Endothelial cell of umbilical vein (primary cell): Measurements from ENCODE around the gene CTU2. TPM values are rescaled to one million over a fixed set of nuclear protein-coding genes. Genes with fewer than 3 reads are reported as not detected.

Experiments
- BruUV-seq: library from RNA; stranded (reverse); fragments of 400-500 nt; replicated peaks from 2 replicates; lab custom pipeline; 2021; lab: Mats Ljungman, UMichigan
- CTCF ChIA-PET: fragments of 300-600, 350-600 bp; sonication (Branson Sonifier 250); formaldehyde crosslinking; loops from one replicate; lab custom pipeline; 2021; ENCODE audit warnings: antibody characterized with exemption, inconsistent platforms; lab: Charles Lee
- POLR2A ChIA-PET: fragments of 300-600, 350-600 bp; sonication (Branson Sonifier 250); formaldehyde crosslinking; loops from one replicate; lab custom pipeline; 2021; ENCODE audit warnings: antibody characterized with exemption, inconsistent platforms; lab: Charles Lee
- DNase-seq: peaks from one replicate; pipeline ENCODE4 v3.0.0-alpha.2; 2011; ENCODE audit warnings: low read depth, low spot score
- FAIRE-seq: peaks from 2 replicates; lab custom pipeline; 2011; peaks lifted over from hg19 to GRCh38; lab: Jason Lieb, UNC
- H2AFZ ChIP-seq: 2 replicates; pipeline ENCODE4 v1.6.0; 2012; ENCODE audit warnings: low read depth, low read length, control low read depth, inconsistent platforms
- H3K27ac ChIP-seq: 2 replicates; pipeline ENCODE4 v1.5.1; 2011; ENCODE audit warnings: low read depth, mild to moderate bottlenecking, control low read depth, low read length, moderate library complexity; ENCODE audit not compliant: insufficient read depth
- H3K27me3 ChIP-seq, 2 experiments: 2 replicates each; pipeline versions ENCODE4 v1.6.0 to v1.6.1; 2011; ENCODE audit warnings: low read length in 2 of 2, mixed read lengths in 1 of 2; ENCODE audit not compliant: control insufficient read depth in 2 of 2, insufficient read depth in 2 of 2
- H3K36me3 ChIP-seq, 2 experiments: 2 replicates in 1 of 2; 3 replicates in 1 of 2; pipeline ENCODE4 v1.5.1; 2011; ENCODE audit warnings: low read length in 2 of 2, mild to moderate bottlenecking in 1 of 2, moderate library complexity in 1 of 2; ENCODE audit not compliant: control insufficient read depth in 2 of 2, insufficient read depth in 2 of 2; ENCODE audit errors: extremely low read depth in 1 of 2
- H3K4me1 ChIP-seq: 3 replicates; pipeline ENCODE4 v1.5.1; 2011; ENCODE audit warnings: mild to moderate bottlenecking, low read length; ENCODE audit not compliant: control insufficient read depth, insufficient read depth; ENCODE audit errors: extremely low read depth
- H3K4me2 ChIP-seq: 2 replicates; pipeline ENCODE4 v1.6.1; 2011; ENCODE audit warnings: low read length, control low read depth, mixed read lengths; ENCODE audit not compliant: insufficient read depth
- H3K4me3 ChIP-seq, 3 experiments: fragments of 200-600 bp in 1 of 3; sonication (generic), shearing (Covaris generic) in 1 of 3; replicated peaks in 1 of 3; 2 replicates each; pipeline ENCODE4 v1.5.1; 2011 to 2016; ENCODE audit warnings: control low read depth in 3 of 3, low read length in 3 of 3, mild to moderate bottlenecking in 2 of 3, inconsistent platforms in 1 of 3, low read depth in 1 of 3, moderate library complexity in 1 of 3; ENCODE audit not compliant: insufficient read depth in 1 of 3
- H3K79me2 ChIP-seq: 2 replicates; pipeline ENCODE4 v1.6.0; 2012; ENCODE audit warnings: low read length, inconsistent platforms; ENCODE audit not compliant: control insufficient read depth, insufficient read depth
- H3K9ac ChIP-seq: replicated peaks from 2 replicates; pipeline ENCODE3; 2011; ENCODE audit warnings: low read length, control low read depth; ENCODE audit not compliant: insufficient read depth; ENCODE audit errors: extremely low read depth
- H3K9me1 ChIP-seq: replicated peaks from 3 replicates; pipeline ENCODE4 v1.6.0; 2011; ENCODE audit warnings: mild to moderate bottlenecking, low read length; ENCODE audit not compliant: control insufficient read depth, insufficient read depth; ENCODE audit errors: extremely low read depth
- H3K9me3 ChIP-seq: replicated peaks from 2 replicates; pipeline ENCODE4 v1.5.1; 2012; ENCODE audit warnings: low read length, inconsistent platforms; ENCODE audit not compliant: control insufficient read depth, insufficient read depth
- H4K20me1 ChIP-seq: replicated peaks from 2 replicates; pipeline ENCODE3; 2011; ENCODE audit warnings: mild to moderate bottlenecking, low read length; ENCODE audit not compliant: control insufficient read depth, insufficient read depth; ENCODE audit errors: extremely low read depth
- CTCF ChIP-seq, 2 donors: IDR thresholded peaks; 1 replicate in 1 of 2; 2 replicates in 1 of 2; pipeline ENCODE4 v1.5.1; 2011; ENCODE audit warnings: low read length in 2 of 2, mild to moderate bottlenecking in 2 of 2, moderate library complexity in 2 of 2, control low read depth in 1 of 2, inconsistent platforms in 1 of 2, low read depth in 1 of 2; ENCODE audit not compliant: insufficient read depth in 1 of 2; ENCODE audit errors: extremely low read depth in 1 of 2
- EZH2 ChIP-seq: IDR thresholded peaks from 2 replicates; pipeline ENCODE4 v1.6.1; 2012; ENCODE audit warnings: borderline replicate concordance, low read depth, mild to moderate bottlenecking, moderate library complexity, low read length, inconsistent platforms; ENCODE audit not compliant: severe bottlenecking
- FOS ChIP-seq: IDR thresholded peaks from 2 replicates; pipeline ENCODE4 v1.6.1; 2011; ENCODE audit warnings: mild to moderate bottlenecking, low read length, moderate library complexity, borderline replicate concordance; ENCODE audit not compliant: insufficient read depth
- GATA2 ChIP-seq: IDR thresholded peaks from 2 replicates; pipeline ENCODE4 v1.7.0; 2011; ENCODE audit warnings: low read depth, mild to moderate bottlenecking, moderate library complexity, mixed read lengths, low read length; ENCODE audit not compliant: insufficient read length, insufficient read depth
- JUN ChIP-seq: IDR thresholded peaks from 2 replicates; pipeline ENCODE4 v1.6.1; 2011; ENCODE audit warnings: borderline replicate concordance, low read depth; ENCODE audit not compliant: insufficient read length, insufficient read depth
- MAX ChIP-seq: IDR thresholded peaks from 2 replicates; pipeline ENCODE4 v1.6.1; 2011; ENCODE audit not compliant: insufficient read depth, insufficient read length
- MYC ChIP-seq: IDR thresholded peaks from one replicate; pipeline ENCODE4 v1.6.1; 2011; ENCODE audit warnings: mild to moderate bottlenecking, low read depth, low read length
- POLR2A ChIP-seq: IDR thresholded peaks from 2 replicates; pipeline ENCODE4 v1.6.1; 2012; ENCODE audit warnings: low read depth, mild to moderate bottlenecking, control low read depth, low read length
- POLR2AphosphoS5 ChIP-seq: IDR thresholded peaks from 2 replicates; pipeline ENCODE4 v1.6.1; 2012; ENCODE audit warnings: low read depth, mild to moderate bottlenecking, control low read depth, low read length, moderate library complexity; ENCODE audit not compliant: insufficient read depth
- dilution Hi-C: fragments of 300-500 bp; cut with MboI; formaldehyde crosslinking; loops from one replicate; pipeline ENCODE4 v1.15.0; 2019; ENCODE audit warnings: low sequenced_read_pairs; ENCODE audit not compliant: extremely low pct_ligation_motif_present
- intact Hi-C: fragments of 100-400 bp; cut with micrococcal nuclease; formaldehyde crosslinking; loops from one replicate; pipeline ENCODE4 v1.10.0; 2022
- polyA plus RNA-seq, 4 experiments: library from polyadenylated mRNA; depleted of rRNA in 3 of 4; stranded (reverse) in 3 of 4; unstranded in 1 of 4; fragments of >200 nt; gene quantifications; 2 replicates each; pipeline versions ENCODE4 v1.2.1 to v1.2.3, GENCODE V29; 2011 to 2012; ENCODE audit warnings: missing spikeins in 1 of 4
- total RNA-seq: library from RNA; stranded (reverse); gene quantifications from 2 replicates; pipeline ENCODE4 v1.2.3, GENCODE V29; 2021

The CTU2 gene
- total and polyA plus RNA-seq, 2 donors (not counting 3 experiments of a cell fraction or from before 2014, with no cell fraction given), result 26.1 to 33.7 TPM

- TF ChIP-seq POLR2A (no peak), EZH2 (no peak), CTCF (IDR thresholded peaks at IDR 0.05; ENCODE audit: extremely low read depth in 1 of 2, insufficient read depth in 1 of 2, low read depth in 1 of 2, low read length in 2 of 2) (no peak), POLR2AphosphoS5 (no peak), GATA2 (no peak), MYC (no peak), MAX (no peak), JUN (no peak), FOS (no peak)
- Histone ChIP-seq H3K9me1 (no peaks in the 10 kb centered on the region), H3K9me3 (no peaks in the 10 kb centered on the region), H3K9ac (no peak overlapping the region), H3K27ac (no peak overlapping the region), H3K4me2 (no peak overlapping the region), H3K4me1 (peaks cover 7% of the 10 kb centered on the region), H3K27me3 (no peaks in the 10 kb centered on the region), H3K79me2 (peaks cover 23% of the 10 kb centered on the region), H3K4me3 (no peak overlapping the region), H3K36me3 (peaks cover 5 to 30% of the 10 kb centered on the region in 2 experiments), H4K20me1 (no peaks in the 10 kb centered on the region), H2AFZ (no peak overlapping the region)
- dilution Hi-C loops, result no loop called here
- no TSS peak for BruUV-seq
- FAIRE-seq, result no peak
- CTCF ChIA-PET, result interaction anchor here (0.6 to 6.7 kb wide), 9 partner anchors 11 to 473 kb away, joined by 3 to 56 read pairs (median 4); partner anchors contain the start of genes APRT and PIEZO1
- no peak for DNase-seq
- intact Hi-C loops, result loop anchor here (1.0 kb wide), 1 partner anchor 424 kb away; no protein-coding TSS in a partner anchor
- POLR2A ChIA-PET, result no interaction called here
These were observed 36.7 kb downstream of the CTU2 start for GRCh38 chr16:88742896-88743605.
